ENCODE measurements around the gene ATIC. TPM values are rescaled to one million over a fixed set of nuclear protein-coding genes. Genes with fewer than 3 reads are reported as not detected.

ATIC gene
- total RNA-seq, 4 donors from 2014 or later, result 29.4 to 42.7 (median 38.6) TPM

DNA sequence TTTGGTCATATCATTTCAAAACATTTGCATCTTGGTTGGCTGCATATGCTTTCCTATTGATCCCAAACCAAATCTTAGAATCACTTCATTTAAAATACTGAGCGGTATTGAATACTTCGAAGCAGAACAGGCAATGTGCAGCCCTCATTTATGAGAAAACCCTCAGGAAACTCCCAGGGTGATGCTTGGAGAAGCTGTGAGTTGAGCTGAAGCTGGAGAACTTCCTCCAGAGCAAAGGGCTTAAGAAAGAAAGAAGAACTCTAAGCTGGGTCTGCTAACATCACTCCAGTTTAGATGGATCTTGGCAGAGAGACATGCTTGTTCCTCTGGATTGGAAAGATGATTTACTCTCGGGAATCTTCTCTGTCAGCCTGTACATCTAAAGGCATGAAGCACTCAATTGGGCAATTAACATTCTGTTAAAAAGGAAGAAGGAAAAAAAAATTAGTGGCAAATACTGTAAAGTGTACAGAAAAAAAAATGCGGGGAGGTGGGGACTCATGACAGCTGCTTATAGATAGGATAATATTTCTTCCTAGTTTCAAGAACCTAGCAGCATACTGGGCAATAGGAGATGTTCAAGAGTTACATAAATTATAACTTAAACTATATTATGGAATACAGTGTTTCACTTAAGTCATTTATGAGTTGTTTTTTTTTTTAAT, 49.5 kb downstream of the ATIC start:
- 89 to 90% methylated on average over 4 of the region's 4 CpGs for whole genome bisulfite sequencing, 2 donors
- H3K9me3 ChIP-seq, result no peaks in the 10 kb centered on the region
- no peaks in the 10 kb centered on the region for H3K27me3 ChIP-seq
- H3K4me1 ChIP-seq, result no peaks in the 10 kb centered on the region
- TF ChIP-seq POLR2A (IDR thresholded peaks at IDR 0.05), result no peak
- TF ChIP-seq, protein P1, sequence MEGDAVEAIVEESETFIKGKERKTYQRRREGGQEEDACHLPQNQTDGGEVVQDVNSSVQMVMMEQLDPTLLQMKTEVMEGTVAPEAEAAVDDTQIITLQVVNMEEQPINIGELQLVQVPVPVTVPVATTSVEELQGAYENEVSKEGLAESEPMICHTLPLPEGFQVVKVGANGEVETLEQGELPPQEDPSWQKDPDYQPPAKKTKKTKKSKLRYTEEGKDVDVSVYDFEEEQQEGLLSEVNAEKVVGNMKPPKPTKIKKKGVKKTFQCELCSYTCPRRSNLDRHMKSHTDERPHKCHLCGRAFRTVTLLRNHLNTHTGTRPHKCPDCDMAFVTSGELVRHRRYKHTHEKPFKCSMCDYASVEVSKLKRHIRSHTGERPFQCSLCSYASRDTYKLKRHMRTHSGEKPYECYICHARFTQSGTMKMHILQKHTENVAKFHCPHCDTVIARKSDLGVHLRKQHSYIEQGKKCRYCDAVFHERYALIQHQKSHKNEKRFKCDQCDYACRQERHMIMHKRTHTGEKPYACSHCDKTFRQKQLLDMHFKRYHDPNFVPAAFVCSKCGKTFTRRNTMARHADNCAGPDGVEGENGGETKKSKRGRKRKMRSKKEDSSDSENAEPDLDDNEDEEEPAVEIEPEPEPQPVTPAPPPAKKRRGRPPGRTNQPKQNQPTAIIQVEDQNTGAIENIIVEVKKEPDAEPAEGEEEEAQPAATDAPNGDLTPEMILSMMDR (IDR thresholded peaks at IDR 0.05), result no peak
- intact Hi-C loops (cut with DNase I), result no loop called here
- DNase-seq, result no peak
- no peak overlapping the region for H3K4me3 ChIP-seq
- no peak overlapping the region for H3K27ac ChIP-seq
- peaks cover 0 to 66% (median 0%) of the 10 kb centered on the region in 3 donors for H3K36me3 ChIP-seq

DNA sequence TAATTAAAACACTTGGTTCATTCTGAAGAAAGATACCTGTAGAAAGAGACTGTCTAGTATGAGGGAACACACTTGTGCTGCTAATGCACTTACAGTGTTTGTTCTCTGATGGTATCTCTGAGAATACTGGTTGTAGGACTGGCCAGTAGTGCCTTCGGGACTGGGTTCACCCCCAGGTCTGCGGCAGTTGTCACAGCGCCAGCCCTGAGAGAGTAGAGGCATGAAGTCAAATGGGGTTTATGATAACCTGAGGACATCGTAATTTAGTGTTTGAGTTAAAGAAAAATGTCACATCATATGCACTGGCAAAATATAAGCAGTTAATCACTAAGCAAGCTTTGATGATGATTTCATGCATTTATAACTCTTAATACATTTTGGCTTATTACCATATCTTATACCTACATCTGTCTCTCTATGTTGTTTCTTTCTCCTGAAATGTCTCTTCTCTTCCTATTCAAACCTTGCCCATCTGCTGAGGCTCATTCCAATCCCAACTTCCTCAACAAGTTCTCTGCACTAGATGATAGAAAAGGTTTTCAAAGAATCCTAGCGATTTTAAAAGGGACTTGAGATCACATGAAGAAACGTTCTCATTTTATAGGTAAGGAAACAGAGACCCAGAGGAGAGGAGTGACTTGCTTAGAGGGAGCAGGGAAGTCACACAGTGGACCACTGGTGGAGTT, 50.2 kb downstream of the ATIC start:
- no peak overlapping the region for H3K4me3 ChIP-seq
- no peaks in the 10 kb centered on the region for H3K27me3 ChIP-seq
- 69 to 87% methylated on average over 5 to 6 of the region's 6 CpGs for WGBS, 2 donors
- DNase-seq, result no peak
- H3K4me1 ChIP-seq, result no peaks in the 10 kb centered on the region
- no peaks in the 10 kb centered on the region for H3K9me3 ChIP-seq
- intact Hi-C loops (cut with DNase I), result no loop called here
- TF ChIP-seq POLR2A (IDR thresholded peaks at IDR 0.05), result no peak
- TF ChIP-seq, protein P1 (IDR thresholded peaks at IDR 0.05), result no peak
- H3K27ac ChIP-seq, result no peak overlapping the region
- peaks cover 0 to 70% (median 0%) of the 10 kb centered on the region in 3 donors for H3K36me3 ChIP-seq

DNA sequence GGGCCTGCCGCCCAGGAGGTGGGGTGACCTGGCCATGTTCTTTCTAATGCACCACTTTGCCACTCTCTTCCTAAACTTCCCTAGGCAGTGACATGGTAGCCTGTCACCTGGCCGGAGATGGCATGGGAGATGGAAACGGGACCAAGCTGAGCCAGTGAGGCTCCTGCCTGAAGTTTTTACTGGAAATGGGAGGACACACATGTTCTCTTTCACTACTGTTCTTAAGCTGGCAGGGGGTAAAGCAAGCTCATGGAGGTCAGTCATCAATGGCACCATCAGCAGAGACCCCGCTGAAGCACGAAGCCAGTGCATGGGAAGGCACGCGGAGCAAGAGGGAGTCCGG, 50.7 kb downstream of the ATIC start:
- Histone ChIP-seq H3K27ac (no peak overlapping the region), H3K36me3 (peaks cover 0 to 70% (median 0%) of the 10 kb centered on the region in 3 donors), H3K9me3 (no peaks in the 10 kb centered on the region), H3K27me3 (no peaks in the 10 kb centered on the region), H3K4me3 (no peak overlapping the region), H3K4me1 (no peaks in the 10 kb centered on the region)
- TF ChIP-seq, protein P1 (IDR thresholded peaks at IDR 0.05), result no peak
- TF ChIP-seq POLR2A (IDR thresholded peaks at IDR 0.05), result no peak
- DNase-seq, result no peak
- intact Hi-C loops (cut with DNase I), result no loop called here
- 93 to 96% methylated on average over 6 to 8 of the region's 8 CpGs for WGBS, 2 donors

DNA sequence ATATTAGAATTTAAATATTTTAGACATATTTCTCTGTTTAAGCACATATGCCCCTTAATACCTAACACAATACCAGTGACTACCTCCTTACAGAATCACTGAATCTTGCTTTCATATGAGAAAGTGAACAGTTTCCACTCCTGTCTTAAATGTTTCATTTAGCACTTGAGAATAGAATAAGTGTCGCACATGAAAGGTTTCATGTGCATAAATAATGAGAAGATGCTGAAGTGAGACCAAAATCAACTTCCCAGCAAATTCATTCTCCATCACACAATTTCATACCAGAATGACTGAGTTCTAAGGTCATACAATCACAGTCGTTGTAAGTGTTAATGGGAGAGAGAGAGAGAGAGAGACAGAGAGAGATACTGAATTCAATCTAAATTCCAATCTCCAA, 51.2 kb downstream of the ATIC start:
- 75 to 89% methylated on average over 2 of the region's 2 CpGs for WGBS, 2 donors
- H3K27me3 ChIP-seq, result no peaks in the 10 kb centered on the region
- H3K4me3 ChIP-seq, result no peak overlapping the region
- no peaks in the 10 kb centered on the region for H3K4me1 ChIP-seq
- no peak for TF ChIP-seq POLR2A (IDR thresholded peaks at IDR 0.05)
- TF ChIP-seq, protein P1 (IDR thresholded peaks at IDR 0.05), result no peak
- DNase-seq, result no peak
- H3K27ac ChIP-seq, result no peak overlapping the region
- no peaks in the 10 kb centered on the region for H3K9me3 ChIP-seq
- peaks cover 0 to 74% (median 0%) of the 10 kb centered on the region in 3 donors for H3K36me3 ChIP-seq
- intact Hi-C loops (cut with DNase I), result no loop called here

DNA sequence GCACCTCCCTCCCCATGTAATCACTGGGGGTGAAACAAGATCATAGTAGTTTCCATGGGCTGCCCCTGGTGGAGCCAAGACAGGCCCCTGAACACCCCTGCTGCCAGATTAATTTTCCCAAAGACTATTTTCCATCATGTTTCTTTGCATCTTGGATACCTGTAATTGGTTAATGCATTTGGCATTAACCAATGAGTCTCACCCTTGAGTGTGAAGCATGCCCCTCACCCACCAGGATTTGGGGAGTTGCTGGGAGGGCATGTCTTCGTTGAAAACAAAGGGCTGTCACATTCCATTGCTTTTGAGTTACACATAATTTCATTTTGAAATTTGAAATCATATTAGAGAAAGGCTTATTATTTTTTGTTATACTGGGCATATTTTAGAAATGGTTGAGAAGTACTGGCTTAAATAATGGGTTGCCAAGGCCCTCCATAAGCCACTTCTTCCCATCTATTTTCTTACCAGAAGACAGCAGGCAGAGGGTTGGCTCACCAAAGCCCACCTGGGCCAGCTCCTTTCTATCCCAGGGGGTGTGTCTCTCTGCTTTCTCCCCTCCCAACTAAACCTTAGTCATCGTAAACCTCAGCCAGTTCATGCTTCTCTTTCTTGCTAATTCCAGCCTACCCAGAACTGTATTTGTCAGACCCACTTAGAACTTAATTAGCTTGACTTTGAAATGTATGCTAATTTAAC, 51.8 kb downstream of the ATIC start:
- Histone ChIP-seq H3K4me1 (no peaks in the 10 kb centered on the region), H3K27me3 (no peaks in the 10 kb centered on the region), H3K4me3 (no peak overlapping the region), H3K27ac (no peak overlapping the region), H3K36me3 (peaks cover 0 to 77% (median 0%) of the 10 kb centered on the region in 3 donors), H3K9me3 (no peaks in the 10 kb centered on the region)
- intact Hi-C loops (cut with DNase I), result no loop called here
- TF ChIP-seq, protein P1 (IDR thresholded peaks at IDR 0.05), result no peak
- TF ChIP-seq POLR2A (IDR thresholded peaks at IDR 0.05), result no peak
- WGBS, 2 donors, result 52 to 72% methylated on average over 2 of the region's 2 CpGs
- no peak for DNase-seq
